GM19351 (cell line): ENCODE measurements around the gene SEC22A.

Source experiments
- ATAC-seq: cut with Tn5 transposase; IDR thresholded peaks from one replicate; pipeline ENCODE4 v1.9.1; 2021; ENCODE audit warnings: mild to moderate bottlenecking, moderate library complexity; ENCODE audit not compliant: unreplicated experiment

Gene SEC22A

DNA sequence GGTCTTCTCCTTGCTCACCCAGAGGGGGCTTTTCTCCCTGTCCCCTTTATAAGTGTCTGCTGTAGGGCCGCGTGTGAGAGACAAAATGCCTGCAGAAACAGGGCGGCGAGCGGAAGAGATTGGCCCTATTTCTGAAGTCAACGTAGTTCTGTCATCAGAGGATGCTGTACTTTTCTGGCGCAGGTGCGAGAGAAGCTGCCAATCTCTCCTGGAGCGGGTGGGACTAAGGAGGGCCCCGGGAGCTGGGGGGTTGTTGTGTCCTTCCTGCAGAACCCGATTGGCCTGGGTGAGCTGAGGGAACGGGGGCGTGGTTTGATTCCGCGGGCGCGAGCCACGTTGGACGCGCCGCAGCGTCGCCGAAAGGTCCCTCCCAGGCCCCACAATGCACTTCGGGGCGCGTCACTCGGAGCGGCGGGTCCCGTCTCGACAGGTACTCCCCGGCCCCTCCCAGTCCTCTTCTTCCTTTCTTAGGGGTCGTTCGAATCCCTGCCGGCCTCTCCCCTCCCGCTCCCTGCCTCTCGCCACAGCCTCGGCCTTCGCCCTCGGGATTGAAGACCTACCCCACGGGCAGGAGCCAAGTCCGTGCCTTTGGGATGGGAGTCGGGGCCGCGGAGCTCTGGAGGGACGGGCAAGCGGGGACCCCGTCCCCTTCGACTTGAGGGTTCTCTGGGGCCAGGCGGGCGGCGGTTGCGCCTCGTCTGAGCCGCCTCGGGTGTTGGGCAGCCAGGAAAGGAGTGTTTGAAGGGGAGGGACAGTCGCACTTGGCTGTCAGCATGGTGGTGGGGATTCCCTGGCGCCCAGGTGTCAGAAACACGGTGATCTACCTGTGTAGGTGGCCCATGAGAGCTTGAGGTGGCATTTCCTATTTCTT is at the start of gene SEC22A:
SEC22A (plus strand) TSS at position 387 of the 871 bp plus-strand sequence. CDS start 7,275 bp downstream, outside the sequence.
- ATAC-seq: peak; percentile 96

GRCh38 chr3:123152687-123153086 is 49.1 kb upstream of the SEC22A start:
- ATAC-seq: no peak

DNA sequence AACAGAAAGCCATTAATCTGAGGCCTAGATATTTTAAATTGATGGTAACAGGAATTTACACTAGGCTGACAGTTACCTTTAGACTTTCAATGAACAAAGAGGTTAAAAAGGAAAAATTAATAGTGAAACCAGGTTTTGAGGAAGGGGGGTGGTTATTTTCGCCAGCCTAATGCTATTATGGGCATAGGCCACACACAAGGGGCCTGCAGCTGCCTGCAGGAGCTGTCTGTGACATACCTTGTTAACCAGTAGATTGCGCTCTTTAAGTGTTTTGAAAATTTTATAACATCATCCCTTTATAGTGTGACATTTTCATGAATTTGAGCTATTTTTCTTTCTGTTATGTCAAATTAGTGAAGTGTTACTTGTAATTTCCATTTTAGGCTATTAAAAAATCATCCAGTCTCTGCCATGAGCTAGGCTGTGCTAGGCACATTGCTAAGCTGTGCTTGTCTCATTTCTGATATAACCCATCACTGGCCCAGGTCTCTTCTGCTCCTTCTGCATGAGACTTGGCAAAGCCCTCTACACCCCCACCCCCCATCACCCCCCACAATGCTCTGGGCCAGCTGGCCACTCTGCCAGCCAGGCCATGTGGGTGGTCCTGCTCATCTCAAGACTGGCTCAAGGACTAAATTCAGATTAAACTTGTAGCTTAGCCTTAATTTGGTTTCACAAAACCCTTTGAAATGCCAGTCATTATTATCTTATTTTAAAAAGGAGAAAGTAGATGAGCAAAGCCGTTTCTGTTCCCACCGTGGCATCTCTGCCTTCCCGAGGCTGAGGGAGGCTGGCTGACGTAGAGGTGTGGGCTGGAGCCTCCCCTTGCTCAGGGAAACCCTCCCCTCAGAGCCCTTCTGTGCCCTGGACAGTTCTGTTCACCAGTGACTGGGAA is 48.4 kb upstream of the SEC22A start:
- ATAC-seq: no peak

DNA sequence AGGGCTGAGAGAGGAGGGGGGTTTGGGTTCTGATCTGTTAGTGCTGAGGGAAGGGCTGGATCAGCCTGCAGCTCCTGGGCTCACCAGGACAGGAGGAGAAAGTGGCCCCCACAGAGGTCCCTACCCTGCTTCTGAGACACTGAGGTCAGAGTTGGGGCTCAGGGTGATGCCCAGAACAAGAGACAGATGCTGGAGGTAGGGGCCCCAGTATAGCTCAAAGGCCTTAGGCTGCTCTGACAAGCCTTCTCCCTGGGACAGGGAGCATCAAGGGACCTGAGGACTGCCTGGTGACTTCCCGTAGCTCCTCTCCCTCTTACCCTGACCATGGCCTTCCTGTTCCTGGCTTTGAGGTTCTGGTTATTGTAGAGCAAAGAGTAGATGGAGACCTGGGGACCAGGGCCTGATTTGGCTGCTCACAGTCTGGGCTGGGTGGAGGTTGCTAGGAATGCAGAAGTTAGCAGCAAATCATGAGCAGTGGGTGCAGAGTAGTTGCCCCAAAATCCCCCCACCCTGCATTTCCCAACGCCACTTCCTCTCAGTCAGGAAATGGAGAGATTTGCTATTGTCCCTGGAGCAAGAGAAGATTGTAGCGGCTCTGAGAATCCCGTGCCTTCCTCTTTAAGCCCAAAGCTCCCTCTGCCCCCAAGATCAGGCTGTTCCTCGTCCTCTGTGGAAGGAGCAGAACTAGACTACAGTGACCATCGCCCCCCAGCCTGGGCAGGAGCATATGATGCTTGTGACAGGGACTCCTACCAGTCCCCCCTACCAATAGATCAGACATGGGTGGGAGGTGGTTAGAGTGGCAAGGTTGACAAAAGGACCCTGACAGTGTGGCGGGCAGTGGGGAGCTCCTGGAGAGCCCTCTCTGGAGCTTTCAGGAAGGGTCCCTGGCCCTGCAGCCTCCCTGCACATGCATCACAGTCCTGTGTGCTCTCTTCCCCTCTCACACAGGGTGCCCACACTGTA is 47.4 kb upstream of the SEC22A start:
- no peak for ATAC-seq

DNA sequence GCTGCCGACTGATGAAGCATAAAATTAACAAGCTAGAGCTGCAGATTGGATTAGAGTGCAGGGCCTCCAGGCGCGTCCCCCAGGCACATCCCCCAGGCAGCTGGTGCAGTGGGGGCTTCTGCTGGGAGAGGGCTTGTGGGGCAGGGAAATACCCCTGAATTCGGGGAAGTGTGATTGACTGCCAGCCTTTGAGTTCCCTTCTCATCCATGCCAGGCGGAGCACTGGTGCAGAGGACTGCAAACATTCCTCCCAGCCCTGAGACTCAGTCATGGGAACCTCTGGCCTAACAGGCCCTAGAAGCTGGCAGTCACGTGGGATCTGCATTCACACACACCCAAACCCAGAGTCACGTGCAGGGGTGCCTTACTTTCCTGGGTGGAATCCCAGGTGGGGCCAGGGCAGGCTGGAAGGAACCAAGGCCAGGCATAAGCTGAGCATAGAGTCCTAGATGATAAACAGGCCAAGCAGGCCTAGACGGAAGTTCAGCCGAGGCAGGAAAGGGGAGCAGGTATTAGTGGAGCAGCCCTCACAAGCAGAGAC is 46.2 kb upstream of the SEC22A start:
- no peak for ATAC-seq

DNA sequence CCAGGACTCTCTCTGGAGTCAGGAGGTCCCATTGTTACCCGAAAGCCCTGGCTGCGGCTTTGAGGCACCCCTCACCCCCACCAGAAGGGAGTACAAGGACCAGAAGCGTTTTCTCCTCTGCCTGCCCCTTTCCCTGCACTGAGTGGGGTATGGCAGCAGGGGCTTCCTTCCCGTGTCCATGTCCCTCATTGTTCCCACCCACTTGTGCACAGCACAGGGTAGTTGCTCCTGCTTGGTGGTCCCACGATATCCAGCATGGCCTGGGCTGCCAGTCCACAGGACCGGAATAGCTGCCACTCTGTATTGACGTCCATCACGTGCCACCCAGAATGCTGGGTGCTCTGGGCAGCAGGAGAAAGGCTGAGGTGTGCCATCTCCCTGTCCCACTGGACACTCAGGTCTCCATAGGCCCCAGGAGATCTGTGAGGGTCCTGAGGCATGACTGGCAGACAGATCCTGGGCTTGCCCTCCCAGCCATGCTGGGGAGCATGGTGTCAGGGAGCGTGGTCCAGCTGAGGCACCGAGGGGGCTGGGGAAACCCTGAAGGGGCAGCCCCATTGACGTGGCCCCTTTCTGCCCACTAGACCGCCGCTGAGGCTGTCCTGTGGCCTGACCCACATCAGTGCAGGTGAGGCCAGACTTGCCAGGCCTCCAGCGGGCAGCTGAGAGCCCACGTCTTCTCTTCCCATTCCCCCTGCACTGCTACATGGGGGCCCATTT is 45.3 kb upstream of the SEC22A start:
- no peak for ATAC-seq

DNA sequence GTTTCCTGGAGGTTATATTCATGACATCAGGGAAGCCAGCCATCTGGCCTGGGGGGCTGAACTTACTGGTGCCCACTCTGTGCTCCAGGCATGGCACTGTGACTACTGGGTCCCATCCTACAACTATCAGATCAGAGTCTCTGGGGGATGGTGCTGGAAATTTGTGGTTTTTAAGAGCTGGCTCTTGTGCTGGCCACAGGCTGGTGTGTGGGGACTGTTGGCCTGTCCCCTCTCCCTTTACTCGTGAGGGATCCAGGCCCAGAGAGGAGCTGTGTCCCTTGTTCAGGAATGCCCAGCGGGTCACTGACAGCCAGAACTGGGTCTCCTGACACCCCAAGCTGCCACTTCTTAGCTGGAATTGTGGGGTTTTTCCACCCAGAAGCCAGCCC is 44.5 kb upstream of the SEC22A start:
- ATAC-seq: no peak

DNA sequence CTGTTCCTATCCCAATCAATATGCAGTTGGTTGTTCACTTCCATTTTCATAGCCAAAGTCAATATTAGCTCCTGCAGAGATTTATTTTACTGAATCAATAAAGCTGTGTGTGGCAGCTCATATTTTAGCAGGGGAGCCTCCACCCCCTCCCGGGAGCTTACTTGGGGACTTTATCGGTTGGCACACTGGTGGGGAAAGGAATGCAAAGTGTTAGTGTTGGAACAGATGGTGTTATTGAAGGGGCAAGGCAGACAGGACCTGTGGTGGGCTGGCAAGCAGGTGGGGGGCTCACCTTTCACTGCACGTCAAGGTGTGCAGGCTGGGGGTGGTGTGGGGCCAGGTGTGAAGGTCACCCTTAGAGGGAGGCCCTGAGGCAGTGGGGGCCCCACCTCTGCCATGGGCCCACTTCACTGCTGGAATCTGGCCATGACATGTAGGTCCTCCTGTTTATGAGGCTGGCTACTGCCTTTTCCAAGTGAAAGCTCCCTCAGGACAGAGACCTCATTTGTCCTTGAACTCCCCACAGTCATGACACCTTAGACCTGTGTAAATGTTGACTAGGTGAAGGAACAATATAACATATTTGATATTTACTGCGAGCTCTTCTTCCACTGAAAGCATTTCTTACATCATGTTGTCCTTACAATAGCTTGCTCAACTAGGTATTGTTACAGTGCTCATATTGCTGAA is 44.0 kb upstream of the SEC22A start:
- no peak for ATAC-seq

DNA sequence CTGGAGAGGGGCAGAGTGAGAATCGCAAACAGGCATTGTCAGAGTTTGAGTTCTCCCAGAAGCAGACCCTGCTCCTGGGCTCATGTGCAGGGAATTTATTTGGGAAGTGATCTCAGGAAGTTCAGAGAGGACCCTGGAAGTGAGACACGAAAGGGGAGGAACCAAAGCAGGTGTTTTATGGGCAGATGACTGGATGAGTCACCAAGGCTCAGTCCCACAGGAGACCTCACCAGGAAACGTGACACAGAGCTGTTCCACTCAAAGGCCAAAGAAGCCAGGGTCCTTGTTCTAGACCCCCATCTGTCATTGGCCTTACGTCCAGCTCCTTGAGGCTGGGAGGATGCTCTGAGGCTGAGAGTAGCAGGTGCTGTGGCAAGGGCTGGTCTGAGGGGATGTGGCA is 43.4 kb upstream of the SEC22A start:
- ATAC-seq: no peak

- ATAC-seq: no peak
Measured at GRCh38 chr3:123158899-123159390, 42.8 kb upstream of the SEC22A start.

- ATAC-seq: no peak
Measured at GRCh38 chr3:123159926-123160635, 41.7 kb upstream of the SEC22A start.

- ATAC-seq: no peak
Measured at GRCh38 chr3:123161167-123161566, 40.6 kb upstream of the SEC22A start.

DNA sequence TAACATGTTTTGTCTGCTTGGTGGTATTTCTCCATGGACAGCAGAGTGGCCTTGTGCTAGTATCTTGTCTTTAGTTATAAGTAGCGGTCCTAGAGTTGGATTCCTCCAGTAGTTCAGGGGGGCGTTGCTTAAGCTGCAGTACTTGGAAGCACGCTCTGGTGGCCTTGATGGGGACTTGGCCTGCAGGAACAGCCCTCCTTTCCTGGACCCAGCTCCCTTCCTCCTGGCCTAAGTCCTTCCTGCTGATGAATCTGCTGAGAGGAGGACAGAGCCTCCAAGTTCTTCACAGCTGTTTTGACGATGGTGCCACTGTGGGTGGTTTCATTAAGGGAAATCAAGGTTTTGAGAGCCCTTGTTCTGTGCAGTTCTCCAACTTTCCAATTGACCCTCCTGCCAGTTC is 38.6 kb upstream of the SEC22A start:
- ATAC-seq: no peak

DNA sequence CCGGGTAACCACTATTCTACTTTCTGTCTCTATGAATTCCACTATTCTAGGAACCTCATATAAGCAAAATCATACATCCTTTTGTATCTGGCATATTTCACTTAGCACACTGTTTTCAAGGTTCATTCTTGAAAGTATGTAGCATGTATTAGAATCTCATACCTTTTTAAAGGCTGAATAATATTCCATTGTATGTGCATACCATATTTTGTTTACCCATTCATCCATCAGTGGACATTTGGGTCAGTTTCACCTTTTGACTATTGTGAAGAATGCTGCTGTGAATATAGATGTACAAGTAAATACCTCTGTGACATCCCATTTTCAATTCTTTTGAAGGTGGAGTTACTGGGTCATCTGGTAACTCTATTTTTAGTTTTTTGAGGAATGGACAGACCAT is 36.6 kb upstream of the SEC22A start:
- ATAC-seq: no peak

DNA sequence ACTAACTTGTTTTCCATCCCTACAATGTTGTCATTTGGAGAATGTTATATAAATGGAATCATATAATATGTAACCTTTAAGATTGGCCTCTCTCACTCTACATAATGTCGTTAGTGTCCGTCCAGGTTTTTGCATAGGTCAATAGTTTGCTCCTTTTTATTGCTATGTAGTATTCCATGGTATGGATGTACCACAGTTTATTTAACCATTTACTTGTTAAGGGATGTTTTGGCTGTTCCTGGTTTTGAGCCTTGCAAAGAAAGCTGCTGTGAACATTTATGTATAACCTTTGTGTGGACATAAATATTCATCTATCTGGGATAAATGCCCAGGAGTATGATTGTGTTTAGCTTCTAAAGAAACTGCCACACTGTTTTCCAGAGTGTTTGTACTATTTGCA is 34.1 kb upstream of the SEC22A start:
- ATAC-seq: no peak

- ATAC-seq: no peak
Measured at GRCh38 chr3:123168122-123168521, 33.6 kb upstream of the SEC22A start.

DNA sequence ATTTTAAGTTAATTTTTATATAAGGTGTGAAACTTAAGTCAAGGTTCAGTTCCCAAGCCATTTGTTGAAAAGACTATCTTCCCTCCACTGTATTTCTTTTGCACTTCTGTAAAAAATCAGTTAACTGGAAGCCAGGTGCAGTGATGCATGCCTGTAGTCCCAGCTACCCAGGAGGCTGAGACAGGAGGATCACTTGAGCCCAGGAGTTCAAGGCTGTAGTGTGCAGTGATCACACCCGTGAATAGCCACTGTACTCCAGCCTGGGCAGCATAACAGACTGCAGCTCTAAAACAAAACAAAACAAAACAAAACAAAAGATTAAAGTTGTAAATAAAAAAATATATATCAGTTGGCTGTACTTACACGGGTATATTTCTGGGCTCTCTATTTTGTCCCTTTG is 33.1 kb upstream of the SEC22A start:
- no peak for ATAC-seq

DNA sequence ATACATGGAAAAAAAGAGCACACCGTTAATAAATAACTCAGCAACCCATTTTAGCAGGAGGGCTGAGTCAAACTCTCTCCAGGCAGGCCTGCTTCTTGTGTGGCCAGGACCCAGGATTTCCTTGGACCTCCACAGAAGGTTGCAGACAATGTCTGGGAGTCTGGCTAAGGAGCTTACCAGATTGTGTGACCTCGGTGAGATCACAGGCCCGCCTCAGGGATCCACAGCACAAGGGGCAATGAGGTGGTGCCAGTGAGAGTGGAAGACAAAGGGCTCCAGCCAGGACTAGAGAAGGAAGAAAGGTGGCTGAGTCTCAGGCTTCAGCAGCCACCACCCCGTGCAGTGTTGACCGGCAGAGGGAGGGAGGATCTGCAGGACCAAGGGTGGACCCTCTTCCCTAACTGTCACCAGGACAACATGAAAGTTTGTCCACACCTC is 32.2 kb upstream of the SEC22A start:
- no peak for ATAC-seq
